ENCODE data around the gene VSTM4. TPM values are rescaled to one million over a fixed set of nuclear protein-coding genes. Genes with fewer than 3 reads are reported as not detected.

VSTM4 gene
- polyA plus RNA-seq: 1 to 10 TPM in 2 of 4 donors, under 1 TPM in 1, not detected in 1; 0.81 to 7.2 (median 2.4) TPM
- long read RNA-seq, donor 1, full-length matches to known transcripts: 3 of 3 reads
- long read RNA-seq, donor 1, partial matches to known transcripts: 0 of 3 reads
- long read RNA-seq, donor 1, other reads (novel, unspliced or antisense): 0 of 3 reads
- long read RNA-seq, donor 2: 0 reads
- long read RNA-seq, donor 3, full-length matches to known transcripts: 1 of 1 reads
- long read RNA-seq, donor 3, partial matches to known transcripts: 0 of 1 reads
- long read RNA-seq, donor 3, other reads (novel, unspliced or antisense): 0 of 1 reads
- long read RNA-seq, donor 4: 0 reads
- long read RNA-seq, donor 5, full-length matches to known transcripts: 1 of 1 reads
- long read RNA-seq, donor 5, partial matches to known transcripts: 0 of 1 reads
- long read RNA-seq, donor 5, other reads (novel, unspliced or antisense): 0 of 1 reads
- long read RNA-seq, donor 6, full-length matches to known transcripts: 3 of 3 reads
- long read RNA-seq, donor 6, partial matches to known transcripts: 0 of 3 reads
- long read RNA-seq, donor 6, other reads (novel, unspliced or antisense): 0 of 3 reads
- long read RNA-seq, donor 7: 0 reads
- long read RNA-seq, donor 8, full-length matches to known transcripts: 1 of 1 reads
- long read RNA-seq, donor 8, partial matches to known transcripts: 0 of 1 reads
- long read RNA-seq, donor 8, other reads (novel, unspliced or antisense): 0 of 1 reads
- long read RNA-seq, donor 9, full-length matches to known transcripts: 1 of 1 reads
- long read RNA-seq, donor 9, partial matches to known transcripts: 0 of 1 reads
- long read RNA-seq, donor 9, other reads (novel, unspliced or antisense): 0 of 1 reads
- long read RNA-seq, donor 10, full-length matches to known transcripts: 1 of 10 reads
- long read RNA-seq, donor 10, partial matches to known transcripts: 9 of 10 reads
- long read RNA-seq, donor 10, other reads (novel, unspliced or antisense): 0 of 10 reads

- peak within 1 kb of the TSS in 2 of 3 donors; percentile 38 to 60 for H3K4me3 ChIP-seq (ENCODE audit: low read depth in 1 of 3, low read length in 3 of 3)
- peak in 1 of 2 donors; percentile 55 for DNase-seq
- peak within 1 kb of the TSS in 2 of 3 donors; percentile 48 to 72 for H3K27ac ChIP-seq (ENCODE audit: low read depth in 1 of 3, low read length in 2 of 3)
Observed at GRCh38 chr10:49115015-49115795, at the start of gene VSTM4. VSTM4 (minus strand) TSS chr10:49115522; CDS start chr10:49115485, 37 bp downstream.

GRCh38 chr10:49164559-49165188 is 49.4 kb upstream of the VSTM4 start:
- no peaks in the 10 kb centered on the region for H3K4me1 ChIP-seq (ENCODE audit: control insufficient read depth in 3 of 3, insufficient read depth in 2 of 3, low read depth in 1 of 3, low read length in 2 of 3)
- FAIRE-seq: no peak
- no peaks in the 10 kb centered on the region for H3K9me3 ChIP-seq (ENCODE audit: control insufficient read depth in 2 of 2, insufficient read depth in 1 of 2, low read depth in 1 of 2, low read length in 1 of 2)
- 38 to 58% (median 40%) methylated on average over 9 of the region's 9 CpGs for WGBS, 3 donors
- H3K27ac ChIP-seq (ENCODE audit: low read depth in 1 of 3, low read length in 2 of 3): no peak overlapping the region
- H3K4me3 ChIP-seq (ENCODE audit: low read depth in 1 of 3, low read length in 3 of 3): no peak overlapping the region
- H3K27me3 ChIP-seq (ENCODE audit: control insufficient read depth in 3 of 3, insufficient read depth in 3 of 3, low read length in 3 of 3): peaks cover 0 to 5% (median 0%) of the 10 kb centered on the region in 3 donors
- H3K36me3 ChIP-seq (ENCODE audit: control insufficient read depth in 3 of 3, insufficient read depth in 2 of 3, low read depth in 1 of 3, low read length in 3 of 3): no peaks in the 10 kb centered on the region
- DNase-seq: peak; percentile 33 to 63

More at GRCh38 chr10:49115015-49115795, at the start of gene VSTM4:
- FAIRE-seq: no peak
- Histone ChIP-seq H3K9me3 (ENCODE audit: control insufficient read depth in 2 of 2, insufficient read depth in 1 of 2, low read depth in 1 of 2, low read length in 1 of 2) (no peaks in the 10 kb centered on the region), H3K27me3 (ENCODE audit: control insufficient read depth in 3 of 3, insufficient read depth in 3 of 3, low read length in 3 of 3) (peaks cover 8 to 27% (median 12%) of the 10 kb centered on the region in 3 donors), H3K4me1 (ENCODE audit: control insufficient read depth in 3 of 3, insufficient read depth in 2 of 3, low read depth in 1 of 3, low read length in 2 of 3) (no peaks in the 10 kb centered on the region), H3K36me3 (ENCODE audit: control insufficient read depth in 3 of 3, insufficient read depth in 2 of 3, low read depth in 1 of 3, low read length in 3 of 3) (peaks cover 0 to 5% (median 0%) of the 10 kb centered on the region in 3 donors)
- WGBS, 3 donors: 2 to 10% (median 10%) methylated on average over 39 to 95 of the region's 95 CpGs

GRCh38 chr10:49163741-49164140 is 48.4 kb upstream of the VSTM4 start:
- Histone ChIP-seq H3K36me3 (ENCODE audit: control insufficient read depth in 3 of 3, insufficient read depth in 2 of 3, low read depth in 1 of 3, low read length in 3 of 3) (no peaks in the 10 kb centered on the region), H3K4me3 (ENCODE audit: low read depth in 1 of 3, low read length in 3 of 3) (no peak overlapping the region), H3K27me3 (ENCODE audit: control insufficient read depth in 3 of 3, insufficient read depth in 3 of 3, low read length in 3 of 3) (peaks cover 0 to 5% (median 0%) of the 10 kb centered on the region in 3 donors), H3K4me1 (ENCODE audit: control insufficient read depth in 3 of 3, insufficient read depth in 2 of 3, low read depth in 1 of 3, low read length in 2 of 3) (no peaks in the 10 kb centered on the region), H3K9me3 (ENCODE audit: control insufficient read depth in 2 of 2, insufficient read depth in 1 of 2, low read depth in 1 of 2, low read length in 1 of 2) (no peaks in the 10 kb centered on the region), H3K27ac (ENCODE audit: low read depth in 1 of 3, low read length in 2 of 3) (no peak overlapping the region)
- WGBS, 3 donors: 86 to 94% (median 93%) methylated on average over 4 of the region's 4 CpGs
- FAIRE-seq (no peak), DNase-seq (no peak)

- Histone ChIP-seq H3K36me3 (ENCODE audit: control insufficient read depth in 3 of 3, insufficient read depth in 2 of 3, low read depth in 1 of 3, low read length in 3 of 3) (no peaks in the 10 kb centered on the region), H3K9me3 (ENCODE audit: control insufficient read depth in 2 of 2, insufficient read depth in 1 of 2, low read depth in 1 of 2, low read length in 1 of 2) (no peaks in the 10 kb centered on the region), H3K4me3 (ENCODE audit: low read depth in 1 of 3, low read length in 3 of 3) (no peak overlapping the region), H3K27ac (ENCODE audit: low read depth in 1 of 3, low read length in 2 of 3) (no peak overlapping the region), H3K27me3 (ENCODE audit: control insufficient read depth in 3 of 3, insufficient read depth in 3 of 3, low read length in 3 of 3) (peaks cover 0 to 5% (median 0%) of the 10 kb centered on the region in 3 donors), H3K4me1 (ENCODE audit: control insufficient read depth in 3 of 3, insufficient read depth in 2 of 3, low read depth in 1 of 3, low read length in 2 of 3) (no peaks in the 10 kb centered on the region)
- DNase-seq: no peak
- WGBS, 3 donors: 66 to 84% (median 69%) methylated on average over 8 of the region's 8 CpGs
- FAIRE-seq: no peak
Observed at GRCh38 chr10:49162761-49163310, 47.5 kb upstream of the VSTM4 start.

GRCh38 chr10:49162063-49162462 is 46.7 kb upstream of the VSTM4 start:
- no peak overlapping the region for H3K4me3 ChIP-seq (ENCODE audit: low read depth in 1 of 3, low read length in 3 of 3)
- H3K27ac ChIP-seq (ENCODE audit: low read depth in 1 of 3, low read length in 2 of 3): no peak overlapping the region
- no peaks in the 10 kb centered on the region for H3K9me3 ChIP-seq (ENCODE audit: control insufficient read depth in 2 of 2, insufficient read depth in 1 of 2, low read depth in 1 of 2, low read length in 1 of 2)
- WGBS, 3 donors: 73 to 84% (median 76%) methylated on average over 5 of the region's 5 CpGs
- H3K27me3 ChIP-seq (ENCODE audit: control insufficient read depth in 3 of 3, insufficient read depth in 3 of 3, low read length in 3 of 3): peaks cover 0 to 5% (median 0%) of the 10 kb centered on the region in 3 donors
- no peak for DNase-seq
- H3K36me3 ChIP-seq (ENCODE audit: control insufficient read depth in 3 of 3, insufficient read depth in 2 of 3, low read depth in 1 of 3, low read length in 3 of 3): no peaks in the 10 kb centered on the region
- H3K4me1 ChIP-seq (ENCODE audit: control insufficient read depth in 3 of 3, insufficient read depth in 2 of 3, low read depth in 1 of 3, low read length in 2 of 3): no peaks in the 10 kb centered on the region
- no peak for FAIRE-seq

GRCh38 chr10:49161411-49161997 is 46.2 kb upstream of the VSTM4 start:
- peak; percentile 9 to 20 for DNase-seq
- no peak overlapping the region for H3K27ac ChIP-seq (ENCODE audit: low read depth in 1 of 3, low read length in 2 of 3)
- H3K9me3 ChIP-seq (ENCODE audit: control insufficient read depth in 2 of 2, insufficient read depth in 1 of 2, low read depth in 1 of 2, low read length in 1 of 2): no peaks in the 10 kb centered on the region
- H3K36me3 ChIP-seq (ENCODE audit: control insufficient read depth in 3 of 3, insufficient read depth in 2 of 3, low read depth in 1 of 3, low read length in 3 of 3): no peaks in the 10 kb centered on the region
- no peak for FAIRE-seq
- WGBS, 3 donors: 45 to 55% (median 50%) methylated on average over 8 of the region's 8 CpGs
- no peak overlapping the region for H3K4me3 ChIP-seq (ENCODE audit: low read depth in 1 of 3, low read length in 3 of 3)
- H3K27me3 ChIP-seq (ENCODE audit: control insufficient read depth in 3 of 3, insufficient read depth in 3 of 3, low read length in 3 of 3): peaks cover 0 to 5% (median 0%) of the 10 kb centered on the region in 3 donors
- no peaks in the 10 kb centered on the region for H3K4me1 ChIP-seq (ENCODE audit: control insufficient read depth in 3 of 3, insufficient read depth in 2 of 3, low read depth in 1 of 3, low read length in 2 of 3)

GRCh38 chr10:49160814-49161213 is 45.5 kb upstream of the VSTM4 start:
- H3K9me3 ChIP-seq (ENCODE audit: control insufficient read depth in 2 of 2, insufficient read depth in 1 of 2, low read depth in 1 of 2, low read length in 1 of 2): no peaks in the 10 kb centered on the region
- H3K4me1 ChIP-seq (ENCODE audit: control insufficient read depth in 3 of 3, insufficient read depth in 2 of 3, low read depth in 1 of 3, low read length in 2 of 3): no peaks in the 10 kb centered on the region
- 85 to 92% (median 86%) methylated on average over 5 of the region's 5 CpGs for WGBS, 3 donors
- H3K36me3 ChIP-seq (ENCODE audit: control insufficient read depth in 3 of 3, insufficient read depth in 2 of 3, low read depth in 1 of 3, low read length in 3 of 3): no peaks in the 10 kb centered on the region
- no peak overlapping the region for H3K4me3 ChIP-seq (ENCODE audit: low read depth in 1 of 3, low read length in 3 of 3)
- FAIRE-seq (no peak), DNase-seq (no peak)
- peaks cover 0 to 5% (median 0%) of the 10 kb centered on the region in 3 donors for H3K27me3 ChIP-seq (ENCODE audit: control insufficient read depth in 3 of 3, insufficient read depth in 3 of 3, low read length in 3 of 3)
- H3K27ac ChIP-seq (ENCODE audit: low read depth in 1 of 3, low read length in 2 of 3): no peak overlapping the region
